MM.1S (cell line): ENCODE data around the gene COLEC12.

Experiments
- DNase-seq: peaks from one replicate; pipeline ENCODE4 v3.0.0-alpha.2; 2015
- H2AFZ ChIP-seq: fragments of 300-600 bp; sonication (generic); 2 replicates; pipeline ENCODE4 v1.6.0; 2016; ENCODE audit warnings: antibody characterized with exemption, low read length
- H3F3A ChIP-seq: fragments of 300-600 bp; sonication (generic); 2 replicates; pipeline ENCODE4 v1.6.1; 2016; ENCODE audit warnings: mild to moderate bottlenecking, antibody characterized with exemption, low read length, moderate library complexity, mixed read lengths; ENCODE audit not compliant: insufficient read depth
- H3K27ac ChIP-seq: fragments of 300-600 bp; sonication (generic); 2 replicates; pipeline ENCODE4 v1.5.1; 2016; ENCODE audit warnings: mild to moderate bottlenecking, low read length
- H3K27me3 ChIP-seq: fragments of 300-600 bp; sonication (generic); replicated peaks from 2 replicates; pipeline ENCODE4 v1.6.0; 2016; ENCODE audit warnings: low read length; ENCODE audit not compliant: insufficient read depth
- H3K36me3 ChIP-seq: fragments of 300-600 bp; sonication (generic); replicated peaks from 2 replicates; pipeline ENCODE4 v1.6.1; 2016; ENCODE audit warnings: mild to moderate bottlenecking, low read length, mixed read lengths; ENCODE audit not compliant: insufficient read depth
- H3K4me1 ChIP-seq: fragments of 300-600 bp; sonication (generic); 2 replicates; pipeline ENCODE4 v1.6.1; 2016; ENCODE audit warnings: low read length, mixed read lengths
- H3K4me2 ChIP-seq: fragments of 300-600 bp; sonication (generic); 2 replicates; pipeline ENCODE4 v1.6.0; 2016; ENCODE audit warnings: low read depth, low read length
- H3K4me3 ChIP-seq: fragments of 300-600 bp; sonication (generic); 2 replicates; pipeline ENCODE4 v1.5.1; 2016; ENCODE audit warnings: low read length, mixed read lengths
- H3K79me2 ChIP-seq: fragments of 300-600 bp; sonication (generic); 2 replicates; pipeline ENCODE4 v1.6.1; 2016; ENCODE audit warnings: mixed run types, low read length, mixed read lengths
- H3K9ac ChIP-seq: fragments of 300-600 bp; sonication (generic); 2 replicates; pipeline ENCODE4 v1.6.1; 2016; ENCODE audit warnings: low read length, mixed read lengths
- H3K9me2 ChIP-seq: fragments of 300-600 bp; sonication (generic); replicated peaks from 2 replicates; pipeline ENCODE4 v1.6.1; 2016; ENCODE audit warnings: mild to moderate bottlenecking, low read length, mixed read lengths; ENCODE audit not compliant: insufficient read depth
- H3K9me3 ChIP-seq: fragments of 300-600 bp; sonication (generic); replicated peaks from 2 replicates; pipeline ENCODE4 v1.6.1; 2016; ENCODE audit warnings: mild to moderate bottlenecking, low read length, mixed read lengths; ENCODE audit not compliant: insufficient read depth
- H4K20me1 ChIP-seq: fragments of 300-600 bp; sonication (generic); 2 replicates; pipeline ENCODE4 v1.6.1; 2016; ENCODE audit warnings: mild to moderate bottlenecking, low read length, moderate library complexity, mixed read lengths; ENCODE audit not compliant: insufficient read depth
- EZH2 ChIP-seq: fragments of 300-600 bp; sonication (generic); optimal IDR thresholded peaks from 2 replicates; pipeline ENCODE3; 2017; ENCODE audit warnings: low read depth, mild to moderate bottlenecking, antibody characterized with exemption, low read length, mixed read lengths
- EZH2phosphoT487 ChIP-seq: fragments of 300-600 bp; sonication (generic); IDR thresholded peaks from 2 replicates; pipeline ENCODE4 v1.6.1; 2018; ENCODE audit warnings: antibody characterized with exemption, low read length
- TF ChIP-seq, protein P1 (sequence below): fragments of 300-600 bp; sonication (generic); IDR thresholded peaks from 2 replicates; pipeline ENCODE4 v1.5.1; 2016; ENCODE audit warnings: antibody characterized with exemption, low read length, mixed read lengths

The COLEC12 gene

DNA sequence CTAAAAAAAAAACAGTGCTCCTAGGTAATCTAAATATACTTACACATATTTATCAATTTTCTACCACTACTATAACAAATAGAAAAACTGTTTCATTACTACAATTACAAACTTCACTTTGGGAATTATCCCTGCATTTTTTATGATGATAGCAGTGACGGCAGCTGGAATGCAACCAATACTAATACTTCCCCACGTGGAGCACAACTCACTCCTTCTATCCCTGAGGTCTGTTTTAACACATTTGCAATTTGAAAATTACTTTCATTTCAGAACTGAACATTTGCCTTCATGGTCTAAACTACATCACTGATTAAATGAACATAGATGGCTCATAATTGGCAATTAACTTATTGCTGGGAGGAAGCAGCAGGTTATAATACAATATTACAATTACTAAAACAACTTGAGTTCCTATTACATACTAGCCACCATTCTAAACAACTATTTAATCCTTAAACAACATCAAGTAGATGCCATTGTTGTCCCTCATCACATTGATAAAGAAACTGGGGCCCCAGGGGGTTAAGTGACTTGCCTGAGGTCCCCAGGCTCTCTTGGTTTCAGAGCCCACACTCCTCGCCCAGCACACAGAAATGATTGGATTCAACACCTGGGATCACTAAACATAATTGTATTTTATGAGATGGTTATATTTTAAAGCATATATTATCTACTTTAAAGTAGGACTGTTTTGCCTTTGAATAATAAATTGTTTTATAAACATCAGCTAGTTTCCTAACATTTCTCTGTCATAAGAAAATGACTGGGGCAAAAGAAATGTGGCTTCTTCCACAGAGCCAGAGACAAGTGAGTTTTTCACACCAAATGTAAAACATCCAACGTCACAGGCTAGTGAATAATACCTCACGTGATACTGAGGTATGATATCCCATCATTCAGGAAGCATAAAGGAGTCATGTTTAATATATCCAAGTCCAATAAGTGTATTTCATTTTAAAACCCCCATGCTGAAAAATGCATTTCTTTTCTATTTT is 6.2 kb downstream of the COLEC12 start:
- no peak for DNase-seq
- Histone ChIP-seq H3K27me3 (peaks cover under 1% of the 10 kb centered on the region; the same call in 1 of the 2 replicates), H3K4me2 (no peak overlapping the region), H3K4me1 (no peaks in the 10 kb centered on the region), H3K9me2 (no peaks in the 10 kb centered on the region), H3K9ac (no peak overlapping the region), H3K4me3 (no peak overlapping the region), H4K20me1 (no peaks in the 10 kb centered on the region), H2AFZ (no peak overlapping the region), H3K27ac (no peak overlapping the region), H3K36me3 (no peaks in the 10 kb centered on the region), H3K79me2 (no peaks in the 10 kb centered on the region), H3F3A (no peaks in the 10 kb centered on the region), H3K9me3 (no peaks in the 10 kb centered on the region)
- TF ChIP-seq EZH2 (no peak), EZH2phosphoT487 (no peak)
- TF ChIP-seq, protein P1, sequence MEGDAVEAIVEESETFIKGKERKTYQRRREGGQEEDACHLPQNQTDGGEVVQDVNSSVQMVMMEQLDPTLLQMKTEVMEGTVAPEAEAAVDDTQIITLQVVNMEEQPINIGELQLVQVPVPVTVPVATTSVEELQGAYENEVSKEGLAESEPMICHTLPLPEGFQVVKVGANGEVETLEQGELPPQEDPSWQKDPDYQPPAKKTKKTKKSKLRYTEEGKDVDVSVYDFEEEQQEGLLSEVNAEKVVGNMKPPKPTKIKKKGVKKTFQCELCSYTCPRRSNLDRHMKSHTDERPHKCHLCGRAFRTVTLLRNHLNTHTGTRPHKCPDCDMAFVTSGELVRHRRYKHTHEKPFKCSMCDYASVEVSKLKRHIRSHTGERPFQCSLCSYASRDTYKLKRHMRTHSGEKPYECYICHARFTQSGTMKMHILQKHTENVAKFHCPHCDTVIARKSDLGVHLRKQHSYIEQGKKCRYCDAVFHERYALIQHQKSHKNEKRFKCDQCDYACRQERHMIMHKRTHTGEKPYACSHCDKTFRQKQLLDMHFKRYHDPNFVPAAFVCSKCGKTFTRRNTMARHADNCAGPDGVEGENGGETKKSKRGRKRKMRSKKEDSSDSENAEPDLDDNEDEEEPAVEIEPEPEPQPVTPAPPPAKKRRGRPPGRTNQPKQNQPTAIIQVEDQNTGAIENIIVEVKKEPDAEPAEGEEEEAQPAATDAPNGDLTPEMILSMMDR: no peak

- H3K9ac ChIP-seq: no peak overlapping the region
- no peak overlapping the region for H3K4me3 ChIP-seq
- no peak overlapping the region for H3K27ac ChIP-seq
- TF ChIP-seq EZH2phosphoT487 (no peak), EZH2 (no peak)
- TF ChIP-seq, protein P1: no peak
- H3K9me3 ChIP-seq: no peaks in the 10 kb centered on the region
- H3F3A ChIP-seq: no peaks in the 10 kb centered on the region
- H2AFZ ChIP-seq: no peak overlapping the region
- H4K20me1 ChIP-seq: no peaks in the 10 kb centered on the region
- H3K4me2 ChIP-seq: no peak overlapping the region
- H3K79me2 ChIP-seq: no peaks in the 10 kb centered on the region
- H3K4me1 ChIP-seq: no peaks in the 10 kb centered on the region
- H3K9me2 ChIP-seq: no peaks in the 10 kb centered on the region
- no peaks in the 10 kb centered on the region for H3K27me3 ChIP-seq
- DNase-seq: no peak
- no peaks in the 10 kb centered on the region for H3K36me3 ChIP-seq
Measured at GRCh38 chr18:492451-492850, 8.1 kb downstream of the COLEC12 start.

DNA sequence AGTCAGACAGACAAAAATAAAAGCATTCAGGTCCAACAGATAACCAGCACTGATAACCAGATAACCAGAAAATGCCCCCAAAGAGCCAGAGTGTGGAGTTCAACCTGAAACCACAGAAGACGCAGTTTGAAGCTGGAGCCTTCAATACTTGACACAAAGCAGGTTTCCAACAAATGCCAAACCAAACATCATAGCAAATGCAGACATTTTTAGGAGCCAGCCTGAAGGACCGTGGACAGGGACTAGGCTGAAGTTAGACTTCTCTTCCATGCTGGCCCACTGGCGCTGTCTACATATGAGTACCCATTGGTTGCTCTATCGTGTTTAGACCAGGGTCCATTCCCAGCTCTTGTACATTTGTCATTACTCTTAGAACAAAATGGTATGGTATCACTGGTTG is 9.9 kb downstream of the COLEC12 start:
- H3K27ac ChIP-seq: no peak overlapping the region
- TF ChIP-seq, protein P1: no peak
- TF ChIP-seq EZH2phosphoT487 (no peak), EZH2 (no peak)
- no peak overlapping the region for H3K9ac ChIP-seq
- H3K79me2 ChIP-seq: no peaks in the 10 kb centered on the region
- no peaks in the 10 kb centered on the region for H3F3A ChIP-seq
- H3K9me3 ChIP-seq: no peaks in the 10 kb centered on the region
- no peaks in the 10 kb centered on the region for H3K36me3 ChIP-seq
- no peaks in the 10 kb centered on the region for H3K4me1 ChIP-seq
- no peak overlapping the region for H3K4me3 ChIP-seq
- H3K27me3 ChIP-seq: no peaks in the 10 kb centered on the region
- H4K20me1 ChIP-seq: no peaks in the 10 kb centered on the region
- no peak for DNase-seq
- H2AFZ ChIP-seq: no peak overlapping the region
- H3K4me2 ChIP-seq: no peak overlapping the region
- no peaks in the 10 kb centered on the region for H3K9me2 ChIP-seq
